Measurements from ENCODE around the gene TPD52L2.
"Not testable (repeated sequence)": the region's sequence is repeated elsewhere in the genome, so short reads cannot be mapped to it uniquely, and the experiment has no call there.

DNA sequence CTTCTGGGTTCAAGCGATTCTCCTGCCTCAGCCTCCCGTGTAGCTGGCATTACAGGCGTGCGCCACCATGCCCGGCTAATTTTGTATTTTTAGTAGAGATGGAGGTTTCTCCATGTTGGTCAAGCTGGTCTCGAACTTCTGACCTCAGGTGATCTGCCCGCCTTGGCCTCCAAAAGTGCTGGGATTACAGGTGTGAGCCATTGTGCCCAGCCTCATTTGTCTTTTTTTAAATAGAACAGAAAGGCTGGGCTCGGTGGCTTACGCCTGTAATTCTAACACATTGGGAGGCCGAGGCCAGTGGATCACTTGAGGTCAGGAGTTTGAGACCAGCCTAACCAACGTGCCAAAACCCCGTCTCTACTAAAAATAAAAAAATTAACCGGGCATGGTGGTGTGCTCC is 2.0 kb downstream of the TPD52L2 start:
- not testable (repeated sequence) for TF ChIP-seq POLR2A (IDR thresholded peaks at IDR 0.05; ENCODE audit: low read length); GATA1 (IDR thresholded peaks at IDR 0.05; ENCODE audit: low read depth, low read length)

Measured in erythroblast (primary cell).